OCI-LY1 (cell line): ENCODE measurements around the gene CCDC146.

ENCODE experiments used
- CTCF ChIP-seq: fragments of 200-600 bp; sonication (generic), shearing (Covaris generic); IDR thresholded peaks from 2 replicates; pipeline ENCODE4 v1.5.1; 2017; ENCODE audit warnings: mild to moderate bottlenecking, antibody characterized with exemption, low read length, moderate library complexity, mixed read lengths
- EZH2 ChIP-seq: fragments of 200-600 bp; sonication (generic), shearing (Covaris generic); IDR thresholded peaks from 2 replicates; pipeline ENCODE4 v1.8.0; 2017; ENCODE audit warnings: borderline replicate concordance, mixed run types, mild to moderate bottlenecking, antibody characterized with exemption, low read length, moderate library complexity, mixed read lengths

GRCh38 chr7:77310982-77311381, 188.6 kb downstream of the CCDC146 start:
- TF ChIP-seq CTCF (no peak), EZH2 (no peak)
